Sciatic nerve (tissue), 2 donors: ENCODE data around the gene TMEM51. TPM values are rescaled to one million over a fixed set of nuclear protein-coding genes. Genes with fewer than 3 reads are reported as not detected.

ENCODE experiments used
- ATAC-seq: fragments of 200-7000 bp; cut with Tn5 transposase; one replicate; pipeline ENCODE4 v1.9.1; 2020; ENCODE audit warnings: mild to moderate bottlenecking, moderate library complexity
- DNase-seq: peaks from one replicate; pipeline ENCODE4 v3.0.0-alpha.2; 2020; ENCODE audit warnings: low spot score
- intact Hi-C: fragments of 100-400 bp; cut with DNase I; formaldehyde crosslinking; loops from one replicate; pipeline ENCODE4 v1.14.2; 2022
- total RNA-seq: library from RNA; stranded (reverse); fragmentation: NEBNext Ultra II Directional; extraction: Animal tissue kit (Norgen Biotek cat#: 25700); gene quantifications from one replicate; pipeline ENCODE4 v1.2.1, GENCODE V29; 2021
- donor health status: DM: no; HTN: no; CAD: no.
- donor health status: DM: no; HTN: no; CAD: no.

Gene TMEM51
- total RNA-seq, 1 donor from 2014 or later, result 17.3 TPM

- ATAC-seq (no peak), DNase-seq (no peak)
- intact Hi-C loops, result no loop called here
Observed at GRCh38 chr1:15151377-15151806, 2.2 kb upstream of the TMEM51 start.

GRCh38 chr1:15151871-15152270 is 1.7 kb upstream of the TMEM51 start:
- no peak for DNase-seq
- no peak for ATAC-seq
- intact Hi-C loops, result no loop called here

- DNase-seq, result peak; percentile 91
- peak; percentile 88 for ATAC-seq
- intact Hi-C loops, result no loop called here
Observed at GRCh38 chr1:15152318-15153183, 996 bp upstream of the TMEM51 start.

GRCh38 chr1:15153842-15154479 is 414 bp downstream of the TMEM51 start:
- intact Hi-C loops, result no loop called here
- DNase-seq, result peak; percentile 82
- no peak for ATAC-seq

- DNase-seq, result peak; percentile 70
- intact Hi-C loops, result no loop called here
- peak; percentile 7 for ATAC-seq
Observed at GRCh38 chr1:15154480-15155036, 1.0 kb downstream of the TMEM51 start.

GRCh38 chr1:15155191-15155590 is 1.6 kb downstream of the TMEM51 start:
- no peak for ATAC-seq
- intact Hi-C loops, result no loop called here
- DNase-seq, result no peak

GRCh38 chr1:15155888-15156741 is 2.6 kb downstream of the TMEM51 start:
- DNase-seq (no peak), ATAC-seq (no peak)
- intact Hi-C loops, result no loop called here

- intact Hi-C loops, result no loop called here
- no peak for DNase-seq
Observed at GRCh38 chr1:15156807-15157380, 3.3 kb downstream of the TMEM51 start.

GRCh38 chr1:15157524-15158399 is 4.2 kb downstream of the TMEM51 start:
- ATAC-seq, result no peak
- no peak for DNase-seq
- intact Hi-C loops, result no loop called here

More at GRCh38 chr1:15156807-15157380, 3.3 kb downstream of the TMEM51 start:
- ATAC-seq, result no peak

GRCh38 chr1:15158506-15159165 is 5.1 kb downstream of the TMEM51 start:
- intact Hi-C loops, result no loop called here
- no peak for DNase-seq

GRCh38 chr1:15159166-15159555 is 5.6 kb downstream of the TMEM51 start:
- intact Hi-C loops, result no loop called here
- DNase-seq (no peak), ATAC-seq (no peak)

More at GRCh38 chr1:15158506-15159165, 5.1 kb downstream of the TMEM51 start:
- ATAC-seq, result no peak

- intact Hi-C loops, result no loop called here
- no peak for DNase-seq
- ATAC-seq, result no peak
Observed at GRCh38 chr1:15160626-15161025, 7.1 kb downstream of the TMEM51 start.

- DNase-seq (no peak), ATAC-seq (no peak)
- intact Hi-C loops, result no loop called here
Observed at GRCh38 chr1:15167386-15167785, 13.8 kb downstream of the TMEM51 start.

- DNase-seq, result no peak
- ATAC-seq, result no peak
- intact Hi-C loops, result no loop called here
Observed at GRCh38 chr1:15168479-15168878, 14.9 kb downstream of the TMEM51 start.

GRCh38 chr1:15170071-15170470 is 16.5 kb downstream of the TMEM51 start:
- intact Hi-C loops, result no loop called here
- DNase-seq (no peak), ATAC-seq (no peak)

GRCh38 chr1:15171271-15171908 is 17.8 kb downstream of the TMEM51 start:
- ATAC-seq, result no peak

More at GRCh38 chr1:15171271-15171908, 17.8 kb downstream of the TMEM51 start:
- no peak for DNase-seq
- intact Hi-C loops, result no loop called here
